ENCODE data around the gene ZNHIT2.
A peak's percentile ranks its signal among the peaks of the same experiment; 100 is the strongest.

The ZNHIT2 gene

GRCh38 chr11:65110354-65110861 lies 7.1 kb downstream of the ZNHIT2 start:
- peak; percentile 83 for DNase-seq (ENCODE audit: low read depth, low spot score)

GRCh38 chr11:65109231-65110198 lies 8.0 kb downstream of the ZNHIT2 start:
- no peak overlapping the region for H3K4me3 ChIP-seq (ENCODE audit: low read length)

More at GRCh38 chr11:65110354-65110861, 7.1 kb downstream of the ZNHIT2 start:
- no peak overlapping the region for H3K4me3 ChIP-seq (ENCODE audit: low read length)

GRCh38 chr11:65108469-65109123 lies 8.9 kb downstream of the ZNHIT2 start:
- no peak for DNase-seq (ENCODE audit: low read depth, low spot score)
- no peak overlapping the region for H3K4me3 ChIP-seq (ENCODE audit: low read length)

More at GRCh38 chr11:65109231-65110198, 8.0 kb downstream of the ZNHIT2 start:
- DNase-seq (ENCODE audit: low read depth, low spot score): no peak

GRCh38 chr11:65107751-65108468 lies 9.6 kb downstream of the ZNHIT2 start:
- H3K4me3 ChIP-seq (ENCODE audit: low read length): no peak overlapping the region
- DNase-seq (ENCODE audit: low read depth, low spot score): no peak

DNA sequence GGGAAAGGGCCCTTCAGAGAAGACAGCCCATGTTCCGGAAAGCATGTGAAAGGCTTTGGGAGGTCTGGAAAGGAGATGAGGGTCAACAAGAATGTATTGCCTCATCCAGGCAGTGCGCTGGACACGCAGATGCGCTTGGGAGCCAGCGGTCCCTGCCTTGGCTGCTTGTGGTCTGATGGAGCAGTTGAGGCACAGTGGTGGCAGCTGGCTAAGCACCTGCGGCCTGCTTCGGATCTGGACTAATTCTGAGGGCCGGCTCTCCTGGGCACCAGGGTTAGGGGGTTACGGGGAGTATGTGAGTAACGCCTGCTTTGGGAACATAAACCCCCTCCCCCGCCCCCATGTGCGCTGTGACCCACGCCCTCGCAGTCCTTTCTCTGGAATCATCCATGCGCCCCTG lies 10.4 kb downstream of the ZNHIT2 start:
- H3K4me3 ChIP-seq (ENCODE audit: low read length): no peak overlapping the region
- no peak for DNase-seq (ENCODE audit: low read depth, low spot score)

DNA sequence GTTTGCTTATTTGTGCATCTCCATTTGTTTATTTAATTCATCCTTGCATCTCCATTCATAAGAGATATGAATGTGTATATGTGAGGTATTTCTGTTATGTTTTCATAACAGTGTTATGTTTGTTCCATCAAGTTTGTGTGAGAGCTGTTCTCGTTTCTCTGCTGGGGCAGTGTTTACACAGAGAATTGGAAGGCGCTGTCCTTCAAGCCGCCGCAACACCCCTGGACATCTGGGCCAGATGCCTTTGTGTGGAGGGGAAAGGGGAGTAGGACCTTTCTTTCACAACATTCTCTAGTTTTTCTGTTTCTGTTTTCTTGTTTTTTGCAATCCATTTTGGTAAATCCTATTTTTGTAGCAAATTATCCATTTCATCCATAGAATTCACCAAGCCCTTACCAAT lies 12.9 kb downstream of the ZNHIT2 start:
- H3K4me3 ChIP-seq (ENCODE audit: low read length): no peak overlapping the region
- no peak for DNase-seq (ENCODE audit: low read depth, low spot score)

DNA sequence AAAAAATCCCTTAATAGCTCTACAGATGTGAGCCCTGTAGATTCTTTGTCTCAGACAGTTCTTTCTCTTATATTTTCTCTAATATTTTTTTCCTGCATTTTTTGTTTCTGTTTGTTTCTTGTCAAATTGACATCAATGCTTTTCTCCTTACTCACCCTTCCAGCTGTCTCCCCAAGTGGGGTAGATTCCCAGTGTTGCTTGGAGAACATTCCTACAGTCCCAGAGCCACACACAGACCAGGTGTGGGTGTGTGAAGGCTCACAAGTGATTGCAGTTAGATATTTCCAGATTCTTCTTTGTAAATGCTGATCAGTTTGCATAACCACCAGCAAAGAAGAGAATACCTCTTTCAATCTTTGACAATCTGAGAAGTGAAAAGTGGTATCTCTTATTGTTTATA lies 14.0 kb downstream of the ZNHIT2 start:
- H3K4me3 ChIP-seq (ENCODE audit: low read length): no peak overlapping the region
- no peak for DNase-seq (ENCODE audit: low read depth, low spot score)

- H3K4me3 ChIP-seq (ENCODE audit: low read length): no peak overlapping the region
- no peak for DNase-seq (ENCODE audit: low read depth, low spot score)
These were observed 15.1 kb downstream of the ZNHIT2 start for GRCh38 chr11:65102142-65103095.

DNA sequence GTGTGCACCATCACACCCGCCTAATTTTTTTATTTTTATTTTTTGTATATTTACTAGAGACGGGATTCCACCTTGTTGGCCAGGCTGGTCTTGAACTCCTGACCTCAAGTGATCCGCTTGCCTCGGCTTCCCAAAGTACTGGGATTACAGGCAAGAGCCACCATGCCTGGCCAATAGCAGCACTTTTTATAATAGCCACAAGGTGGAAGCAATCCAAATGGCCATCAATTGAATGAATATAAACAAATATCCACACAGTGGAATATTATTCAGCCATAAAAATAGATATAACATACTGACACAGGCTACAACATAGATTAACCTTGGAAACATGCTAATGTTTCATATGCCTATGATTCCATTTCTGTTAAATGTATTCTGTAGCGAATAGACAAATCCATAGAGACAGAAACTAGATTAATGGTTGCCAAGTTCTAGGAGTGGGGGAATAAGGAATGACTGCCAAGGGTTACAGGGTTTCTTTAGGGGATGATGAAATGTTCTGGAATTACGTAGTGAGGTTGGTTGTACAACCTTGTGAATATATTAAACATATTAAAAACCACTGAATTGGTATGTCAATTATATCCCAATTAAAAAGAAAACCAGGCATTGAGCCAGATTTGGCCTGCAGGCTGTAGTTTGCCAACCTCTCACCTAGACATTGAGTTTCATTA lies 16.7 kb downstream of the ZNHIT2 start:
- H3K4me3 ChIP-seq (ENCODE audit: low read length): no peak overlapping the region
- no peak for DNase-seq (ENCODE audit: low read depth, low spot score)

- peak overlapping the region; percentile 92 for H3K4me3 ChIP-seq (ENCODE audit: low read length)
- DNase-seq (ENCODE audit: low read depth, low spot score): no peak
These were observed 20.6 kb downstream of the ZNHIT2 start for GRCh38 chr11:65096926-65097325.

GRCh38 chr11:65095974-65096806 lies 21.3 kb downstream of the ZNHIT2 start, which contains the start of gene VPS51:
VPS51 (plus strand) TSS chr11:65096214; CDS start chr11:65096251, 37 bp downstream.
- peak; percentile 93 for DNase-seq (ENCODE audit: low read depth, low spot score)
- H3K4me3 ChIP-seq (ENCODE audit: low read length): peak within 1 kb of the TSS; percentile 92

- DNase-seq (ENCODE audit: low read depth, low spot score): no peak
- peak overlapping the region; percentile 92 for H3K4me3 ChIP-seq (ENCODE audit: low read length)
These were observed 22.1 kb downstream of the ZNHIT2 start for GRCh38 chr11:65095427-65095826.

DNA sequence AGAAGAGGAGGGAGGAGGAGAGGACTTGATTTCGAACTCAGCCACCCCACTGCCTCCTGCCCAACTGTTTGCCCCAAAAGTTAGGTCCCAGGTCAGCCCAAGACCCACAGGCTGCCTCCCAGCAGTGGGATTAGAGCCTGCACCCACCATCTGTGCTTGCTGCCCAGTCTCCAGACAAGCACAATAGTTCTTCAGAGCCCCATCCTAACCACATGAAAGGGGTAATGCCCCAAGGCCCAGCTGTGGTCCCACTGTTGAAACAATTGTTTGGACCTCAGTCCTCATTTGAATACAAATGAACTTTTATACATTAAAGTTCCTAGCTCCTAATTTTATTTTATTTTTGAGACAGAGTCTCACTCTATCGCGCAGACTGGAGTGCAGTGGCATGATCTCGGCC lies 26.9 kb downstream of the ZNHIT2 start:
- DNase-seq (ENCODE audit: low read depth, low spot score): no peak
- no peak overlapping the region for H3K4me3 ChIP-seq (ENCODE audit: low read length)

- no peak overlapping the region for H3K4me3 ChIP-seq (ENCODE audit: low read length)
- DNase-seq (ENCODE audit: low read depth, low spot score): no peak
These were observed 27.9 kb downstream of the ZNHIT2 start for GRCh38 chr11:65089621-65090020.

DNA sequence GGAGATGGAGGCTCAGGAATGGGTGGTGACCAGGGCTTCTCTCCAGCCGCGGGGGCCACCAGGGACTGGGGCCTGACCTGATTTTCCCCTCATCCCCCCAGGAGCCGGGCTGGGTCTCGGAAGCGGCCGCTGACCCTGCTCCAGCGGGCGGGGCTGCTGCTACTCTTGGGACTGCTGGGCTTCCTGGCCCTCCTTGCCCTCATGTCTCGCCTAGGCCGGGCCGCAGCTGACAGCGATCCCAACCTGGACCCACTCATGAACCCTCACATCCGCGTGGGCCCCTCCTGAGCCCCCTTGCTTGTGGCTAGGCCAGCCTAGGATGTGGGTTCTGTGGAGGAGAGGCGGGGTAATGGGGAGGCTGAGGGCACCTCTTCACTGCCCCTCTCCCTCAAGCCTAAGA lies 29.7 kb downstream of the ZNHIT2 start:
- H3K4me3 ChIP-seq (ENCODE audit: low read length): no peak overlapping the region
- DNase-seq (ENCODE audit: low read depth, low spot score): no peak

DNA sequence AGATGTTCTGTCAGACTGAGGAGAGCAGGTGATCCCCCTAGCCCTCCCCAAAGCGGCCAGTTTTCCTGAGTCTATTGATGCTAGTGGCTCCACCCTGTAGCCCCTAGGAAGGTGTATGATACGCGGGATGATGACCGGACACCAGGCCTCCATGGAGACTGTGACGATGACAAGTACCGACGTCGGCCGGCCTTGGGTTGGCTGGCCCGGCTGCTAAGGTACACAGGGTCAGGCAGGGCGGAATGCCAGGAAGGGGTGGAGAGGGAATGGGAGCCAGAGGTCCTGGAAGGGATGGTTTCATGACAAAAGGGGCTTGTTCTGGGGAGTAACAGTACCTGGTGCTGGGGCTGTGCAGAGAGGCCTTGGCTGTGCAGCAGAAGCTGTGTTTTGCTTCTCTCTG lies 30.3 kb downstream of the ZNHIT2 start:
- no peak for DNase-seq (ENCODE audit: low read depth, low spot score)
- no peak overlapping the region for H3K4me3 ChIP-seq (ENCODE audit: low read length)

DNA sequence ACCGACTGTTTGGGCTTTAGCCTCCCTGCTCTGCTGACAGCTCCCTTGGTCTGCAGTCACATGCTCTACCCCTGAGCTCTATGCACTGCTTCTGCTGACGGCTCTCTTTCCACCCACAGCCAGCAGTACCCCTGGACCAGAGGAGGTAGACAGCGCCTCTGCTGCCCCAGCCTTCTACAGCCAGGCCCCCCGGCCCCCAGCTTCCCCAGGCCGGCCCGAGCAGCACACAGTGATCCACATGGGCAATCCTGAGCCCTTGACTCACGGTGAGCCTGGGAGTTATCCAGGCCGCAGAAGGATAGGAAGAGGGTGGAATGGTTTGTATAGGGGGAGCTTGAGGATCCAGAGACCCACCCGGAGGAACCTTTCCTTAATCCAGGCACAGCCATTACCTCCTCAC lies 30.7 kb downstream of the ZNHIT2 start:
- H3K4me3 ChIP-seq (ENCODE audit: low read length): no peak overlapping the region

More for the DNA sequence above, 30.7 kb downstream of the ZNHIT2 start:
- no peak for DNase-seq (ENCODE audit: low read depth, low spot score)

Measured in Jurkat, Clone E6-1 (cell line).